GM19240 (cell line): Measurements from ENCODE around the gene LAMA2.
A peak's percentile ranks its signal among the peaks of the same experiment; 100 is the strongest.

Experiments used
- DNase-seq: peaks from one replicate; pipeline ENCODE4 v3.0.0; 2011; ENCODE audit warnings: low spot score; ENCODE audit not compliant: insufficient read length

The LAMA2 gene

DNA sequence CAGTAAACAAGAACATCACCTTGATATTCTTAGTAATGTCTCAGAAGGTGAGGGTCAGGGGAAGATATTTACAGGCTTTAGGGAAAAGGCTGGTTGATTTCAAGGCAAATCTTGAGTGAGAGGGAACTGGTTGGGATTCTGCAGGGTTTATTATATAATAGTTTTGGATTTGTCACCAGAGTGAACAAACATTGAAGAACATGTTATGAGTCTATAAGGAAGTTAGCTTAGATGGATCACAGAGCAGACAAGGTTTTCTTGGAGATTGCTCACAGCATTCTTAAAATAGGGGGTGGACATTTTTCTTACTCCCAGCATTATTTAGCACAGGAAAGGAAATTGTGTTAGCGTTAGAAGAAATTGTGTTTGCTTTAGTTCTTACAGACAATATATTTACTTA is 324.9 kb downstream of the LAMA2 start:
- no peak for DNase-seq

DNA sequence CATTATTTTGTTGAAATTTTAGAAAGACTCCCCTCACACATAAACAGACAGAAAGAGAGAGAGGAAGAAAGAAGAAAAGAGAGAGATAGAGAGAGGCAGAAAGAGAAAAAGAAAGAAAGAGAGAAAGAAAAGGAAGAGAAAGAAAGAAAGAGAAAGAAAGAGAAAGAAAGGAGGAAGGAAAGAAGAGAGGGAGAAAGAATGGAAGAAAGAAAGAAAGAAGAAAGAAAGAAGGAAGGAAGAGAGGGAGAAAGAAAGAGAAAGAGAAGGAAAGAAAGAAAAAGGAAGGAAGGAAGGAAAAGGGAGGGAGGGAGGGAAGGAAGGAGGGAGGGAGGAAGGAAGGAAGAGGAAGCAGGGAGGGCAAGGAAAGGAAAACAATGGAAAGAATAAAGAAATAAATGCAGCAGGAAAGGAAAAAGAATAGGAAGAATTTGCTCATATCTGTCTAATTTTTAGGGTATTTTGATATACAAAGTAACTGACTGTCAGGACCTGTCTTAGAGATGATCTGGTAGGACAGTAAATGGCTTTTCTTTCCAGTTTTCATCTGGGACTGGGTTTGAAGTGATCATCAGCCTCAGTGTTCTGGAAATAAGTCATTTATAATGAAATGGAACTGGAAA is 325.6 kb downstream of the LAMA2 start:
- DNase-seq: no peak

DNA sequence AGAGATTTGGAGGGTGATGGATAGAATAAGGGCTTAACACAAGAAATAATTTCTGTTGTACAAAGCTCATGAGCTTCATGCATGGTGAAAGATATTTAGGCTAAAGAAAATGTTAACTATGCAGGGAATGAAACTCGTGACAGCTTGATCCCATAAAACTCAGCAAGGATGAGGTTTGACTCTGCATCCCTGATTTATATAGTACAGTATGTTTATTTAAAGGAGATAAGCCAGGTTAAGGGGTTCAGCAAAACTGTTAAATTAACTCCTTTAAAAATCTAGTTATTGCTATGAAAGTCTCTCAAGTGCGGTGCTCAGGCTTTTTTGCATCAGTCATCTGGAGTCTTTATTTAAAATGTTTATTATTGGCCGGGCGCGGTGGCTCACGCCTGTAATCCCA is 326.4 kb downstream of the LAMA2 start:
- no peak for DNase-seq

DNA sequence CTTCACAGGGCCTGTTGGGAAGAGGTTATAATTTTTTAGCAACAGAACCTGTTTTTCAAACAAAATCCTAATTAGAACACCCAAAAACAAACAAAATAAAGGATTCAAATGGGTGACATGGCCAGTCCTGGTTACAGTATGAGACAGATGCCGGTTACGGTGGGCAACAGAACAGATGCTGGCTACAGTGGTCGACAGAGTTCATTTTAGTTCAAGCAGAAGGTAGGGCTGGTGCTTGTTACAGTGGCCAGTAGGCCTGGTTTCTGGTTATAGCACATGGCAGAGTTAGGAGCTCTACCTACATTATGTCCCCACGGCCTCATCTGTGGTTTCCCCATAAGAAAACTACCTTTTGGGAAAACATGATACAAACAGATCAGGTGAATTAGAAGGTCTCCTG is 327.7 kb downstream of the LAMA2 start:
- DNase-seq: no peak

DNA sequence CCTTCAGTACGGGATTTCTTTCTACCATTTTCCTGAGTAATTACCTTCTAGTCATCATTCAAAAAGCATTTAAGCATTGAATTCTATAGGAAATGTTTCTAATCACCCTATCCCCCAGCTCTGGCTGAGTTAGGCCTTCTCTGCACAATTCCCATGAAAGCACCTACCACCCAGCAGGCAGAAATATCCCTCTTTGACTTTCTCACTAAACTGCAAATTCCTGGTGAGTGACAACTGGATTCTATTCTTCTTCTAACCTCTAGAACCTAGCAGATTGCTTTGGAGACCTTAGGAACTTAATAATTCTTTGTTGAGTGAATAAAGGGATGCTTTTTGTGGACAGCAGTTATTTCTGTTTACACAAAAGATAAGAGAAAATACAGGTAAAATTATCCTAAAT is 328.7 kb downstream of the LAMA2 start:
- DNase-seq: no peak

DNA sequence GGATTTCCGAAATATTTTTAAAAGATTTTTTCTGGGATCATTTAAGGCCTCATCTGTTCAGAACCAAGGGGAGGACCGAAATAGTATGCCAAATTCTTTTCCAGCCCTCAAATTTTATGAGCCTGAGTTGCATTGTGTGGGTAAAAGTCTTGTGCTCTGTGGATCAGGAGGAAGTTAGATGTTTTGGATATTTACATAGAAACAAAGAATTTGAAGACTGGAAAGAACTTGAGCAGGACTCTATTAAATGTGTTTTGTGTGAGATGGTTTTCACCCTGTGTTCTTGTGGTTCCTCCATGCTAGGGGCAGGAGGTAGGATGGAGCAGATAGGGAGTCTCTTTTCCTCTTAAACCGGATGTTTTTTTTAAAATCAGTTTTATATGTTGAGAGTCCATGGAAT is 329.1 kb downstream of the LAMA2 start:
- DNase-seq: no peak

DNA sequence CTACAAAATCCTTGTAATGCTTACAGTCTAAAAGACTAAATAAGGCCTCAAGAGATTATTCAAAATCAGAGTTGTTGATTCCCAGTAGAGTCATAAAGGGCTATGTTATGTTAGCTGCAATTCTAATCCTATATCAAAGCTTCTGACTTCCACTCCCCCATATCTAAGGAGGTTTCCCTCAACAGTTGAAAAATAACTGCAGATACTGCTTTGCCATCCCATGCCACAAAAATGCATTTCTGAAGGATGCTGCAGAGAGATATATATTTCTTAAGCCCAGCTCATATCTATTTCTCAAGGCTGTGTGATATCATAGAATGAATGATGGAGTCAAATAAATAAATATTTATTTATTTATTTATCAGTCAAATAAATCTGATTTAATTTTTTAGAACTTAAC is 332.3 kb downstream of the LAMA2 start:
- no peak for DNase-seq

DNA sequence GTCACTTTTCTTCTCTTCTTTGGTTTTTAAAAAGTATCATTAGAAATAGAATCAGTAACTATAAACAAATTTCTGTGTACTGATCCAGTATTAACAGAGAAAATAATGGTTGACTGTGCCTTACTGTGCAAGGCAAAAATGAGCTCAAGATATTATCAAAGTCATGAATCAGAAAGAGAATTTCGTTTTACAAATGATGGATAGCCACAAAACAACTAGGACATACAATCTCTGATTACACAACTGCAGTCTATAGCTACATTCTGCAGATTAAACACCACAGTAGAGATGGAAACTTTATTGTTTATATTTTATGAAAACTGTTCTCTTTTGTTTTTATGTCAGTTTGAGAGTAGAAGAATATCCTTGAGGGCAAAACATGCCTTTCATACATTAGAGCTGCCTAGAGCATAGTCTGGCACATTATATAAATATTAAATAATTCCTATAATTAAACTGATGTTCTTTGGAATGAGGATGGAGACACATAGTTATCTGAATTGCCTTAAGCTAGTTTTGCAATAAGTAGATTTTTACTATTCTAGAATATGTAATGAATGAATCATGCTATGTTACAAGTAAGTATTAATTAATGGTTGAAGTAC is 333.1 kb downstream of the LAMA2 start:
- DNase-seq: no peak

DNA sequence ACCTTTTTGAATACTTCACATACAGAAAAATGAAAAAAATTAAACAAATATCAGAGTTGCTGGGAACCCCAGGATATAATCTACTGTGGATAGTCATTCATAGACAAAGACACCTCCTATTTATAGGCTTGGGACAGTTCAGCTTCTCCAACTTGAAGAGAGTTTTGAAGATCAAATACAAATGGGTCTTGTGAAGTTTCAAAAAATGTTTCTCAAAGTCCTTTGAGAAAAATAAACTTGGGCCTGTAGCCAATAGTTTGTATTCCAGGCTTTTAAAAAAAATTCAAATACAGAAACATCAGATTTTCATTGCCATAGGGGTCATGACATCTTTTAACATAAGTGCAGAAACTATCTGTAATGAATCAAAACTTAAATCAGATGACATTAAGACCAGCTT is 334.8 kb downstream of the LAMA2 start:
- no peak for DNase-seq

DNA sequence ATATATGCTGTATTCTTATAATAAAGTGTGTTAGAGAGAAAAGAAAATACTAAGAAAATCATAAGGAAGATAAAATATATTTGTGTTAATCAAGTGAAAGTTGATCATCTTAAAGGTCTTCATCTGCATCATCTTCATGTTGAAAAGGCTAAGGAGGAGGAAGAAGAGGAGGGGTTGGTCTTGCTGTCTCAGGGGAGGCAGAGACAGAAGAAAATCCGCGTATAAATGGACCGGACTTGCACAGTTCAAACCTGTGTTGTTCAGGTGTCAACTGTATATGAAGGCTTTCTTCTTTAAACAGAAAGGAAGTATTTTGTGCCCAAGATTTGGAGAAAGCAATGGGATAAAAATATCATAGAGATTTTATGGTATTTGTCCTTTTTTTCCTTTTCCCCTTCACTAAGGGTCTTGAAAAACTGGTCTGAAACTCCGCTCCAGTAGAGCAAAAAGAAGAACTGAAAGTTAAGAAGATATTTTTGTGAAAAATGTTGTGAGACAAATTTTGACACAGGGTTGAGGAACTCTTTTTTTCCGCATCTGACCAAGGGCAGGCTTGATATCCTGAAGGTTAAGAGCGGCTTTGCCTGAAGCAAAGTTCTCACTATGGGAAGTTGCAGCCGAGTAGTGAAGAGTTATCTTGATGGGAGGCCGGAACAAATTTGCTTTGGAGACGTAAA is 350.7 kb downstream of the LAMA2 start:
- DNase-seq: no peak

DNA sequence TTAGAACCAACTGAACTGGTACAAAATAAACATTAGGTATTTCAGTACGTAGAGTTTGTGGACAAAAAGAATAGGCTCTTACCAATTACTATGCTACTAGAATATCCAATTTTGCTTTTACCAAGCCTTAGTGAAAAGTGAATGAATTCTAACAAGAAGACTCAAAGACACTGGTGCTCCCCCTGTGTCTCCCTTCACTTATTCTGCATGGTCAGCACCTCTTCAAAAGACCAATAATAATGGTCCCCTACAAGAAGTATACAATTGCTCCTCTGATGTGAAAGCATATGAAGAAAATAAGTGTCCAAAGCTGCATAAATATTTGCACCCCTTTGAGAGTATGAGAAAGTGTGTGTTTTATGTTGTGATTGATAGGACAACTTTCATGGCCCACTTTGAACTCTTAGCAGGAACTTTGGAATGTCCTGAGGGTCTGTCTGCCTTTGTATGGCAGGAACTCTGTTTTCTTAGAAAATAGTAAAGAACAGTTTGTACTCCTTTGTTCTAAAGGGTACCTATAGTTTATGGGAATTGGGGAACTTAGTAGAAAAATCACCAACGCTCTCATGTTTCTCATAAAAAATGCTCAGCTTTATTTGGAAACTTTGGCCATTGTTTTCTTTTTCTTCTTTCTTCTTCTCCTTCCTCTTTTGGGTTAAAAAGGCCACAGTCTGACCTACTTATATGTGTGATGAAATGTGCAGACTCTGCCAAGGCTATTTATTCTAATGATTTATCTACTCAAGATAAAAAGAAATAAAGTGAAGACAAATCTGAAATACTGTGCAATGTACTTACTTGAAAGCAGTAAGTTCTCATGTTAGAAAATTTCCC is 352.4 kb downstream of the LAMA2 start:
- no peak for DNase-seq

DNA sequence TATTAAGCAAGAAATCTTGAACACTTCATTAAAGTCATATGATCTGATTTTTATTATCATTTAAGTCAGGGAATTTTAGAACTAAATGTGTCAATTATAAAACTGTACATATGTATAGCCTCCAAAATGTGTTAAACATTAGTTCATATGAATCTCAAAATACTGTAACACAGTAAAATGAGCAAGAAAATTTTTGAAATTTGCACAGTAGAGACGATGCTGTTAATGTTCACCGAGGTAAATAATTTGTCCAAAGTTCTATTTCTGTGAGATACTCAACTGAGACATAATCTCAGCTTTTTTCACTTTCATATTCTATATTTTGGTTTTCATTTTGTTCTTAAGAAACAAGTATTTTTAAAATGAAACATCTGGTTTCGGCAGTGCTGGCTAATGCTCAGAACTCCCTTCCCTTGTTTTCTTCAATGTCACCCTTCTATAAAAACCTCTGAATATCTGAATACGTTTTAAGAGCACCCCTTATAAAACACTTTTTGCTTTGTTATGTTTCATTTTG is 353.1 kb downstream of the LAMA2 start:
- no peak for DNase-seq

DNA sequence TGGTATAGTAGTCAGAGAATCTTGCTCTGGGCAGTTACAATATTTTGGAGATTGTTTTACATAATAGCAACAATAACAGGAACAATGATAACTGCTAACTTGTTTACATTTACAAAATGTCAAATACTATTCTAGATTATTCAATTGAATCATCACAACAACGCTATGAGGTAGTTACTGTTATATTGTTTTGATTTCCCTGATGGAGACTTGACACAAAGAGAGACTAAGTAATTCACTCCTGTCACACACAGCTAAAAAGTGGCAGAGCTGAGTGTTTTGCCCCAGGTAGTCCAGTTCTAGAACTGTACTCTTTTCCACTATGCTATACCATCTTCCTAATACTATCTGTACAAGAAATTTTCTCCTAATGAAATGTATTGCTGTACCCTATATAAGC is 356.1 kb downstream of the LAMA2 start:
- no peak for DNase-seq

DNA sequence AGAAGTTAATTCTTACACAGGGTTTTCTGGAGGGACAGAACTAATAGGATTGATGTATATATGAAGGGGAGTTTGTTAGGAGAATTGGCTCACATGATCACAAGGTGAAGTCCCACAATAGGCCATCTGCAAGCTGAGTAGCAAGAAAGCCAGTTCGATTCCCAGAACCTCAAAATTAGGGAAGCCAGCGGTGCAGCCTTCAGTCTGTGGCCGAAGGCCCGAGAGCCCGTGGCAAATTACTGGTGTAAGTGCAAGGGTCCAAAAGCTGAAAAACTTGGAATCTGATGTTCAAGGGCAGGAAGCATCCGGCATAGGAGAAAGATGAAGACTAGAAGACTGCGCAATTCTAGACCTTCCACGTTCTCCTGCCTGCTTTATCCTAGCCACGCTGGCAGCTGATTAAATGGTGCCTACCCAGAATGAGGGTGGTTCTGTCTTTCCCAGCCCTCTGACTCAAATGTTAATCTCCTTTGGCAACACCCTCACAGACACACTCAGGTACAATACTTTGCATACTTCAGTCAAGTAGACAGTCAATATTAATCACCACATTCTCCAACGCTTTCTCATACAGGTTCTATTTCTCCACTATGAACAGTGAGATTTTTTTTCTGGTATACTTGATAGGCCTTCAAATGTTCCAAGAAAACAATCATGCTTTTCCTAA is 357.0 kb downstream of the LAMA2 start:
- no peak for DNase-seq

DNA sequence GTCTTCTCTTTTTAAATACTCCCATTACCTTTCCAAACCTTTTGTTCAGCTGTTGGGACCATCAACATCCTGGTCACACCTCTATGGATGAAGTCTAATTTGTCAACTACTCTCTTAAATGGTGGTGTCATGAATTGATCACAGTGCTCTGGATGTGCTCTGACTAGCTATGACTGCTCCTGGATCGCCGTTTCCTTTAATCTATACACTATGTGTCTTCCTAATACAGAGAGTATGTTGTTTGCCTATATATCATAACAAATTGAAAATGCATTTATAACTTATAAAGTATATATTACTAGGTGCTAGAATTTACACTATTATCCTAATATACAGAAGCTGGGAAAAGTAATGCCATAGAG is 357.5 kb downstream of the LAMA2 start:
- no peak for DNase-seq

DNA sequence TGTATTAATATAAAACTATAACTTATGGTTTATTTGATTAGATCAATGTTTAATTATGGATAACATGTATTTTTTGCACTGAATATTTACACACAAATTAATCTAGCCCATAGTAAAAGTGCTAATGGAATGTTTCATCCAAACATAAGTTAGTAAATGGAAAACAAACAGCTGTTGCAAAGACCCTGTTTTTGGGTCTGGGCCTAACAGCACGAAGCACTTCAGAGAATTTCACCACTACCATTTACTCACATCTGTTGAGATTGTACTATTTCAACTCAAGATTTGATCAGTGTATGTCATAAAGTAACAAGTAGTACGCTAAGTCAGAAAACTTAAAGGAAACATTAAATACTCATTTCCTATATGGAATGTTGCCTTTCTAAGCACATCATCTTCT is 359.6 kb downstream of the LAMA2 start:
- no peak for DNase-seq

DNA sequence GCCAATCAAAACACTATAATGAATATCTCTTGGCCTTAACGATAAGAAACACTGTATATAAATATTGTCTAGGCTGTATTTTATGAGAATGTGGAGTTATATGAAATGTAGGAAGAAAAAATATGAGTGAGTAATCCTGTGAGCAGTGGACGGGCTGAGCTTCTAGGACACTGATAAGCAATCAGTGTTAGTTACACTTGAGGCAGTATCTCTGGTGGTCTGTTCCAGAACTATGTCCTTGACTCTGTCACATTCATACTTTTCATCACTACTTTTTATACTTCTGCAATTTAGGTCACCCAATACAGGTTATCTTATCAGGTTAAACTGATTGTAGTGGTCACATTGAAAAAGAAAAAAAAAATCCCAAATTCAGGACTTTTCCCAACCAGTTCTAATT is 360.4 kb downstream of the LAMA2 start:
- DNase-seq: no peak

DNA sequence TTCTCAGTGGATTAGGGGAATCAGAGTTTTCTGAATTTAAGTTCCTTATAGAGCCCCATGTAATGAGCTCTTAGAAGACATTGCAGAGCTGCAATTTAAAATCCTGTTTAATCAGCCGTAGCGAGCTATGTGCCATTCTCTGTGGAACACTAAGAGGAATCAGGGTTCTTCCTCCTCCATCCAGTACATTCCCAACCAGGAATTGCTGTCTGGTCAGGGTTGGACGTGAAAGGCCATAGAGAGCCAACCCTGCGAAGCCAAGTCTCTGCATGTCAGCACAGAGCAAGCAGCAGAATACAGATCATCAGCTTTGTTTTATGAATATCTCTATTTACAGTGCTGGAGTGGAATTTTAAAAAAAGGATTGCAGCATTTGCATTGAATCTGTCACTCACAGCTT is 366.0 kb downstream of the LAMA2 start:
- no peak for DNase-seq

DNA sequence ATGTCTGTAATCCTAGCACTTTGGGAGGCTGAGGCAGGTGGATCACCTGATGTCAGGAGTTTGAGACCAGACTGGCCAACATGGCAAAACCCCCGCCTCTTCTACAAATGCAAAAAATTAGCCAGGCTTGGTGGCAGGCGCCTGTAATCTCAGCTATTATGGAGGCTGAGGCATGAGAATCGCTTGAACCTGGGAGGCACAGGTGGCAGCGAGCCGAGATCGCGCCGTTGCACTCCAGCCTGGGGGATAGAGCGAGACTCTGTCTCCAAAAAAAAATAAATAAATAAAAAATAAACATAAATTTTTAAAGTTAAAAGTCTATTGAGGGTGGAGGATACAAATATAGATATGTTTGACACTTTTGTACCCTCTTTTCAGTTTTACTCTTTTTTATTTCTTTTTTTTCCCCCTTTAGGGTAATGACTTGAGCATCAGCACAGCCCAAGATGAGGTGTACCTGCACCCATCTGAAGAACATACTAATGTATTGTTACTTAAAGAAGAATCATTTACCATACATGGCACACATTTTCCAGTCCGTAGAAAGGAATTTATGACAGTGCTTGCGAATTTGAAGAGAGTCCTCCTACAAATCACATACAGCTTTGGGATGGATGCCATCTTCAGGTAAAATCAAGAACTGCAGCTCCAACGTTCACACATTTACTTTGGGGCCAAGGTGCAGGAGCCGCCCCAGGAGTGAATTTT is 368.9 kb downstream of the LAMA2 start:
- peak; percentile 5 for DNase-seq

DNA sequence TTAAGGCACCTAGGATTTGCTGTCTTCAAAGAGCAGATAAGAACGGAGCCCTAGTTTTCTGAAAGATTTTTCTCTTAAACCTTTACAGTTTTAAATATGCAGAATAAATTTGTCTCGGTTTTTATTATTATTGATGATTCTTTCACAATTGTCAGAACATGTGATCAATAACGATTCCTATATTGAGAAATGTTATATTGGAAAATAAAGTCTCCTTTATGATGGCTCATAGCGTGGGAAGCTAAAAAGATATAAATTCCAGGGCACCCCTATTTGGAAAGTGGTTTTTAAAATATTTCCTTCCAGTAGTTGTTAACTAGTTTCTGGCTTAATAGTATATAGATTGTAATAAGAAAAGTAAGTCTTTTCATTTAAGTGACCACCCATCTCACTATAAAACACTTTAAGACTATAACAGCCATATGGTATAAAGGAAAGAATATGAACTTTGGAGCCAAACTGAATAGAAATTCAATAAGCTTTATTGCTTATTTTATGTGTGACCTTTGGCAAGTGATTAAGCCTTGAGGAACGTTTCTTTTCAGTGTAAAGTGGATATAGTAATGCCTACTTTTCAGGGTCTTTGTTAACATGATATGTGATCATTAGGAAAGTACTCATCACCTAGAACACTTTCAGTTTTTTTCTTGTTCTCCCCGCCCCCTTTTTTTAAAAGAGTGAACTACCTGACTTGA is 369.6 kb downstream of the LAMA2 start:
- DNase-seq: no peak
